SK-N-SH (cell line): ENCODE results near the gene COG3. TPM values are rescaled to one million over a fixed set of nuclear protein-coding genes. Genes with fewer than 3 reads are reported as not detected.
A peak's percentile ranks its signal among the peaks of the same experiment; 100 is the strongest.

ENCODE experiments used
- CTCF ChIA-PET: fragments of 300-600, 350-600 bp; formaldehyde crosslinking; extraction: SDS; loops from one replicate; lab custom pipeline; 2021; lab: Yijun Ruan, JAX
- POLR2A ChIA-PET: fragments of 350-600 bp; sonication (Branson Sonifier 250); formaldehyde crosslinking; extraction: SDS; loops from one replicate; lab custom pipeline; 2020; ENCODE audit warnings: antibody characterized with exemption, inconsistent platforms; lab: Yijun Ruan, JAX
- DNase-seq: peaks from one replicate; pipeline ENCODE4 v3.0.0; 2012
- H2AFZ ChIP-seq: fragments of 200-600 bp; sonication (generic); 2 replicates; pipeline ENCODE4 v1.8.1; 2016; ENCODE audit warnings: antibody characterized with exemption, mild to moderate bottlenecking, low read depth
- H3F3A ChIP-seq: fragments of 200-600 bp; sonication (generic); replicated peaks from 2 replicates; pipeline ENCODE3; 2016; ENCODE audit warnings: antibody characterized with exemption, mild to moderate bottlenecking; ENCODE audit not compliant: insufficient read depth
- H3K27ac ChIP-seq, 2 experiments: fragments of 200-500 bp in 1 of 2; fragments of 200-600 bp in 1 of 2; sonication (Bioruptor generic) in 1 of 2; sonication (generic), shearing (Covaris generic) in 1 of 2; 2 replicates each; pipeline versions ENCODE4 v1.5.1 to v1.6.1; 2014 to 2016; ENCODE audit warnings: low read depth in 2 of 2, inconsistent platforms in 1 of 2, low read length in 1 of 2, mild to moderate bottlenecking in 1 of 2, mixed read lengths in 1 of 2
- H3K27me3 ChIP-seq: fragments of 200-600 bp; sonication (generic), shearing (Covaris generic); 2 replicates; pipeline ENCODE4 v1.6.1; 2016; ENCODE audit warnings: mixed run types; ENCODE audit not compliant: insufficient read depth
- H3K36me3 ChIP-seq, 2 experiments: fragments of 200-500 bp in 1 of 2; fragments of 200-600 bp in 1 of 2; sonication (Bioruptor generic) in 1 of 2; sonication (generic) in 1 of 2; replicated peaks in 1 of 2; 2 replicates each; pipeline versions ENCODE3 to v1.5.1; 2014 to 2016; ENCODE audit warnings: low read length in 1 of 2, mild to moderate bottlenecking in 1 of 2; ENCODE audit not compliant: insufficient read depth in 2 of 2, control insufficient read depth in 1 of 2
- H3K4me1 ChIP-seq, 2 experiments: fragments of 200-500 bp in 1 of 2; fragments of 200-600 bp in 1 of 2; sonication (Bioruptor generic) in 1 of 2; sonication (generic), shearing (Covaris generic) in 1 of 2; 2 replicates each; pipeline versions ENCODE4 v1.5.1 to v1.6.1; 2014 to 2016; ENCODE audit warnings: low read depth in 1 of 2, low read length in 1 of 2, mixed run types in 1 of 2; ENCODE audit not compliant: insufficient read depth in 2 of 2, control insufficient read depth in 1 of 2
- H3K4me2 ChIP-seq: fragments of 200-600 bp; sonication (generic), shearing (Covaris generic); 2 replicates; pipeline ENCODE4 v1.6.1; 2017; ENCODE audit warnings: mixed run types
- H3K4me3 ChIP-seq, 2 experiments: fragments of 200-500 bp in 1 of 2; fragments of 200-600 bp in 1 of 2; sonication (Bioruptor generic) in 1 of 2; sonication (generic), shearing (Covaris generic) in 1 of 2; 2 replicates each; pipeline versions ENCODE4 v1.5.1 to v1.8.1; 2014 to 2016; ENCODE audit warnings: low read depth in 2 of 2, inconsistent platforms in 1 of 2, low read length in 1 of 2, mild to moderate bottlenecking in 1 of 2, mixed read lengths in 1 of 2, moderate library complexity in 1 of 2
- H3K79me2 ChIP-seq: fragments of 200-600 bp; sonication (generic); 2 replicates; pipeline ENCODE4 v1.8.1; 2017; ENCODE audit warnings: mild to moderate bottlenecking; ENCODE audit not compliant: insufficient read depth
- H3K9ac ChIP-seq: fragments of 200-600 bp; sonication (generic); 2 replicates; pipeline ENCODE4 v1.6.1; 2017; ENCODE audit warnings: mixed run types
- H3K9me2 ChIP-seq: fragments of 200-600 bp; sonication (generic); 2 replicates; pipeline ENCODE4 v1.6.1; 2017; ENCODE audit warnings: mixed run types
- H3K9me3 ChIP-seq: fragments of 200-600 bp; sonication (generic); 2 replicates; pipeline ENCODE4 v1.6.1; 2017; ENCODE audit warnings: mixed run types, mild to moderate bottlenecking, moderate library complexity
- H4K20me1 ChIP-seq: fragments of 200-600 bp; sonication (generic); 2 replicates; pipeline ENCODE4 v1.6.1; 2017; ENCODE audit warnings: mild to moderate bottlenecking, mixed run types; ENCODE audit not compliant: insufficient read depth
- CHD2 ChIP-seq: fragments of 150-350 bp; IDR thresholded peaks from 2 replicates; pipeline ENCODE4 v1.6.1; 2018; ENCODE audit warnings: low read length; ENCODE audit not compliant: partially characterized antibody
- CTCF ChIP-seq: fragments of 200-600 bp; sonication (generic); IDR thresholded peaks from 2 replicates; pipeline ENCODE4 v1.6.1; 2017; ENCODE audit warnings: antibody characterized with exemption, mild to moderate bottlenecking, moderate library complexity
- EP300 ChIP-seq, 2 experiments: IDR thresholded peaks; 2 replicates each; pipeline versions ENCODE4 v1.4.0 to v1.6.1; 2012; ENCODE audit warnings: borderline replicate concordance in 1 of 2, low read depth in 1 of 2, low read length in 1 of 2
- EZH2phosphoT487 ChIP-seq: fragments of 200-600 bp; sonication (generic); IDR thresholded peaks from 2 replicates; pipeline ENCODE4 v1.6.1; 2017; ENCODE audit warnings: low read depth, mixed run types, mild to moderate bottlenecking, antibody characterized with exemption, moderate library complexity, borderline replicate concordance
- FOSL2 ChIP-seq: IDR thresholded peaks from 2 replicates; pipeline ENCODE4 v1.4.0; 2012; ENCODE audit warnings: low read depth, mild to moderate bottlenecking, moderate library complexity, borderline replicate concordance
- FOXJ3 ChIP-seq: sonication (generic); formaldehyde crosslinking; IDR thresholded peaks from 2 replicates; pipeline ENCODE4 v1.5.1; 2020; ENCODE audit warnings: mild to moderate bottlenecking, missing genetic modification reagents
- FOXM1 ChIP-seq: IDR thresholded peaks from 2 replicates; pipeline ENCODE4 v1.4.0; 2012; ENCODE audit warnings: low read depth, mild to moderate bottlenecking
- GATA2 ChIP-seq: sonication (generic); formaldehyde crosslinking; IDR thresholded peaks from 2 replicates; pipeline ENCODE4 v1.5.0; 2020; ENCODE audit warnings: mild to moderate bottlenecking, missing genetic modification reagents
- MAX ChIP-seq: IDR thresholded peaks from 2 replicates; pipeline ENCODE4 v1.4.0; 2012; ENCODE audit warnings: low read depth
- MXI1 ChIP-seq: IDR thresholded peaks from 2 replicates; pipeline ENCODE4 v1.6.1; 2012; ENCODE audit warnings: mild to moderate bottlenecking, low read depth, low read length, improper control_type of control experiment
- NRF1 ChIP-seq: IDR thresholded peaks from 2 replicates; pipeline ENCODE4 v1.6.1; 2012; ENCODE audit warnings: low read depth, mild to moderate bottlenecking, low read length
- POLR2AphosphoS5 ChIP-seq: IDR thresholded peaks from 2 replicates; pipeline ENCODE4 v1.6.1; 2012; ENCODE audit warnings: low read depth, low read length
- RAD21 ChIP-seq: IDR thresholded peaks from 2 replicates; pipeline ENCODE4 v1.6.1; 2012; ENCODE audit warnings: mild to moderate bottlenecking, low read length
- RFX5 ChIP-seq: IDR thresholded peaks from 2 replicates; pipeline ENCODE4 v1.6.1; 2012; ENCODE audit warnings: mild to moderate bottlenecking, improper control_type of control experiment, low read length
- RXRA ChIP-seq: IDR thresholded peaks from 2 replicates; pipeline ENCODE4 v1.4.0; 2012; ENCODE audit warnings: low read depth, mild to moderate bottlenecking, borderline replicate concordance
- SMC3 ChIP-seq: IDR thresholded peaks from 2 replicates; pipeline ENCODE4 v1.6.1; 2012; ENCODE audit warnings: low read depth, low read length, improper control_type of control experiment
- TAF1 ChIP-seq: IDR thresholded peaks from 2 replicates; pipeline ENCODE4 v1.6.1; 2012; ENCODE audit warnings: low read depth, mild to moderate bottlenecking, low read length, moderate library complexity, borderline replicate concordance
- TCF12 ChIP-seq: IDR thresholded peaks from 2 replicates; pipeline ENCODE4 v1.4.0; 2012
- USF1 ChIP-seq: IDR thresholded peaks from 2 replicates; pipeline ENCODE4 v1.4.0; 2012; ENCODE audit warnings: low read depth, borderline replicate concordance
- USF2 ChIP-seq: fragments of 150-350 bp; IDR thresholded peaks from 2 replicates; pipeline ENCODE4 v1.6.1; 2017; ENCODE audit warnings: antibody characterized with exemption, low read length, low read depth, borderline replicate concordance
- YY1 ChIP-seq: IDR thresholded peaks from 2 replicates; pipeline ENCODE4 v1.4.0; 2012; ENCODE audit warnings: low read depth, mild to moderate bottlenecking
- WGBS: methylation state at CpG from one replicate; pipeline ENCODE4 v1.1.6; 2017; ENCODE audit warnings: low lambda C conversion rate; 5-methylcytosine and 5-hydroxymethylcytosine counted together
- polyA plus RNA-seq, 3 experiments: library from polyadenylated mRNA; depleted of rRNA; stranded (reverse); fragments of >200 nt; gene quantifications; 2 replicates each; pipeline ENCODE4 v1.2.3, GENCODE V29; 2012

COG3 gene
- polyA plus RNA-seq, 1 of the 3 experiments (the other 2 are of a cell fraction), result 25.6 TPM

GRCh38 chr13:45482571-45483173, 17.9 kb downstream of the COG3 start:
- POLR2A ChIA-PET, result no interaction called here

GRCh38 chr13:45487604-45488003, 22.9 kb downstream of the COG3 start:
- ChIA-PET CTCF (interaction anchor here (1.2 kb wide), 1 partner anchor 14 kb away, joined by 5 read pairs; no protein-coding TSS in a partner anchor), POLR2A (no interaction called here)
- Histone ChIP-seq H3K9me3 (no peaks in the 10 kb centered on the region), H2AFZ (no peak overlapping the region), H3K36me3 (peaks cover 50 to 62% of the 10 kb centered on the region in 2 experiments), H3K9me2 (no peaks in the 10 kb centered on the region), H3K4me3 (no peak overlapping the region), H3K27me3 (no peaks in the 10 kb centered on the region), H3F3A (peaks cover 50% of the 10 kb centered on the region), H4K20me1 (no peaks in the 10 kb centered on the region), H3K4me1 (peaks cover 0 to 13% of the 10 kb centered on the region in 2 experiments; a peak in 2 of 4 replicates), H3K4me2 (no peak overlapping the region), H3K79me2 (peaks cover 12% of the 10 kb centered on the region), H3K27ac (no peak overlapping the region), H3K9ac (no peak overlapping the region)
- 94% methylated on average over 1 of the region's 1 CpG for WGBS
- no peak for DNase-seq
- TF ChIP-seq POLR2AphosphoS5 (no peak), CTCF (no peak), USF1 (no peak), RXRA (no peak), EP300 (IDR thresholded peaks at IDR 0.05; ENCODE audit: borderline replicate concordance in 1 of 2, low read depth in 1 of 2, low read length in 1 of 2) (no peak), FOSL2 (no peak), FOXM1 (no peak), RAD21 (no peak), GATA2 (no peak), MXI1 (no peak), USF2 (no peak), MAX (no peak), RFX5 (no peak)

More at GRCh38 chr13:45482571-45483173, 17.9 kb downstream of the COG3 start:
- H3K79me2 ChIP-seq, result peaks cover 44% of the 10 kb centered on the region
- no peaks in the 10 kb centered on the region for H3K27me3 ChIP-seq
- H4K20me1 ChIP-seq, result no peaks in the 10 kb centered on the region
- no peak overlapping the region for H3K4me3 ChIP-seq
- peak overlapping the region; percentile 13; the same call in 1 of the 2 replicates for H3K9ac ChIP-seq
- peak overlapping the region; percentile 61 to 64 for H3K27ac ChIP-seq
- H3K9me3 ChIP-seq, result no peaks in the 10 kb centered on the region
- peaks cover 0 to 17% of the 10 kb centered on the region in 2 experiments; a peak in 2 of 4 replicates for H3K4me1 ChIP-seq
- whole genome bisulfite sequencing, result 41% methylated on average over 3 of the region's 3 CpGs
- peaks cover 25% of the 10 kb centered on the region for H3F3A ChIP-seq
- H3K9me2 ChIP-seq, result no peaks in the 10 kb centered on the region
- peaks cover 50 to 59% of the 10 kb centered on the region in 2 experiments for H3K36me3 ChIP-seq
- DNase-seq, result no peak
- no peak overlapping the region for H2AFZ ChIP-seq
- peak overlapping the region; percentile 45 for H3K4me2 ChIP-seq
- TF ChIP-seq MAX (no peak), FOXJ3 (no peak), USF2 (no peak), TCF12 (no peak), USF1 (no peak), CHD2 (no peak), EZH2phosphoT487 (no peak), NRF1 (no peak), SMC3 (no peak), YY1 (no peak), TAF1 (no peak)
- CTCF ChIA-PET, result interaction anchor here (0.7 kb wide), 1 partner anchor 8 kb away, joined by 3 read pairs; no protein-coding TSS in a partner anchor
